Activated CD4-positive, alpha-beta T cell treated with anti-CD3 and anti-CD28 coated beads, Interleukin-2, amount 50 U/mL, for 4 hours (primary cell): ENCODE results near the gene PDGFRB.
"Not testable (repeated sequence)": the region's sequence is repeated elsewhere in the genome, so short reads cannot be mapped to it uniquely, and the experiment has no call there.

Experiments used
- DNase-seq, 2 experiments: peaks; one replicate each; pipeline ENCODE4 v3.0.0-alpha.2; 2020

PDGFRB gene

GRCh38 chr5:150112201-150113046 is 43.2 kb downstream of the PDGFRB start:
- DNase-seq: no peak

- no peak for DNase-seq
Measured at GRCh38 chr5:150111122-150111521, 44.5 kb downstream of the PDGFRB start.

GRCh38 chr5:150109921-150110320 is 45.7 kb downstream of the PDGFRB start:
- DNase-seq: no peak

- DNase-seq: no peak
Measured at GRCh38 chr5:150108711-150109514, 46.7 kb downstream of the PDGFRB start.

GRCh38 chr5:150107909-150108447 is 47.7 kb downstream of the PDGFRB start:
- no peak for DNase-seq

GRCh38 chr5:150106674-150107426 is 48.8 kb downstream of the PDGFRB start:
- no peak for DNase-seq

GRCh38 chr5:150105928-150106615 is 49.6 kb downstream of the PDGFRB start:
- DNase-seq: no peak

GRCh38 chr5:150104550-150104870 is 51.1 kb downstream of the PDGFRB start:
- no peak for DNase-seq

- DNase-seq: no peak
Measured at GRCh38 chr5:150103678-150104549, 51.7 kb downstream of the PDGFRB start.

GRCh38 chr5:150101023-150101422 is 54.6 kb downstream of the PDGFRB start:
- DNase-seq: no peak

GRCh38 chr5:150097152-150097551 is 58.5 kb downstream of the PDGFRB start:
- DNase-seq: no peak

- DNase-seq: no peak
Measured at GRCh38 chr5:150092159-150092787, 63.4 kb downstream of the PDGFRB start.

- no peak for DNase-seq
Measured at GRCh38 chr5:150085950-150086715, 69.5 kb downstream of the PDGFRB start, which contains the start of gene CSF1R. Gene CSF1R (minus strand): TSS chr5:150086554. CDS start chr5:150086427, 127 bp downstream.

GRCh38 chr5:150085191-150085912 is 70.3 kb downstream of the PDGFRB start:
- DNase-seq: no peak

GRCh38 chr5:150084754-150085153 is 70.9 kb downstream of the PDGFRB start:
- not testable (repeated sequence) for DNase-seq

- no peak for DNase-seq
Measured at GRCh38 chr5:150082889-150083288, 72.8 kb downstream of the PDGFRB start.

- DNase-seq: no peak
Measured at GRCh38 chr5:150082374-150082773, 73.3 kb downstream of the PDGFRB start.

- no peak for DNase-seq
Measured at GRCh38 chr5:150081541-150082283, 73.9 kb downstream of the PDGFRB start.
